CD4-positive, alpha-beta T cell (primary cell): ENCODE measurements around the gene MSMB. TPM values are rescaled to one million over a fixed set of nuclear protein-coding genes. Genes with fewer than 3 reads are reported as not detected.
"Not testable (repeated sequence)": the region's sequence is repeated elsewhere in the genome, so short reads cannot be mapped to it uniquely, and the experiment has no call there.

ENCODE experiments used
- ATAC-seq: fragments of 200-7000 bp; cut with Tn5 transposase; one replicate; pipeline ENCODE4 v1.10.0; 2022; ENCODE audit warnings: mild to moderate bottlenecking; ENCODE audit not compliant: poor library complexity
- CTCF ChIA-PET: fragments of 350-600 bp; sonication (Branson Sonifier 250); formaldehyde crosslinking; loops from one replicate; lab custom pipeline; 2021; ENCODE audit warnings: antibody characterized with exemption, inconsistent platforms; lab: Charles Lee
- POLR2A ChIA-PET: fragments of 350-600 bp; sonication (Branson Sonifier 250); formaldehyde crosslinking; loops from one replicate; lab custom pipeline; 2021; ENCODE audit warnings: antibody characterized with exemption, inconsistent platforms; lab: Charles Lee
- DNase-seq, 14 experiments: peaks; one replicate each; pipeline ENCODE4 v3.0.0-alpha.2; 2013 to 2020; ENCODE audit warnings: mixed read lengths in 2 of 14
- H3K27ac ChIP-seq, 2 donors: one replicate each; pipeline versions ENCODE4 v1.5.1 to v1.7.0; 2013; ENCODE audit warnings: low read length in 2 of 2, low read depth in 1 of 2, mild to moderate bottlenecking in 1 of 2
- H3K27me3 ChIP-seq, 2 experiments: 1 replicate in 1 of 2; 2 replicates in 1 of 2; pipeline versions ENCODE4 v1.6.1 to v1.7.0; 2013; ENCODE audit warnings: low read length in 2 of 2, control low read depth in 1 of 2, mild to moderate bottlenecking in 1 of 2, moderate library complexity in 1 of 2; ENCODE audit not compliant: insufficient read depth in 2 of 2, control insufficient read depth in 1 of 2
- H3K36me3 ChIP-seq: one replicate; pipeline ENCODE4 v1.6.1; 2013; ENCODE audit warnings: low read length, control low read depth; ENCODE audit not compliant: insufficient read depth
- H3K4me1 ChIP-seq: one replicate; pipeline ENCODE4 v1.6.1; 2013; ENCODE audit warnings: low read length, control low read depth; ENCODE audit not compliant: insufficient read depth
- H3K4me3 ChIP-seq: one replicate; pipeline ENCODE4 v1.5.1; 2013; ENCODE audit warnings: mild to moderate bottlenecking, low read length, moderate library complexity
- H3K9me3 ChIP-seq, 2 experiments: 1 replicate in 1 of 2; 2 replicates in 1 of 2; pipeline versions ENCODE4 v1.6.1 to v1.7.0; 2013; ENCODE audit warnings: low read length in 2 of 2, mild to moderate bottlenecking in 2 of 2, control low read depth in 1 of 2, moderate library complexity in 1 of 2; ENCODE audit not compliant: control insufficient read depth in 1 of 2, insufficient read depth in 1 of 2
- H3K27ac Mint-ChIP-seq: one replicate; pipeline ENCODE4 v1.8.0; 2020; ENCODE audit warnings: mixed read lengths
- H3K27me3 Mint-ChIP-seq: one replicate; pipeline ENCODE4 v1.8.0; 2021; ENCODE audit warnings: mixed read lengths
- H3K36me3 Mint-ChIP-seq: one replicate; pipeline ENCODE4 v1.8.0; 2021; ENCODE audit warnings: low read depth, mixed read lengths
- H3K4me1 Mint-ChIP-seq: one replicate; pipeline ENCODE4 v1.8.0; 2021; ENCODE audit warnings: low read depth, mixed read lengths
- H3K4me3 Mint-ChIP-seq: one replicate; pipeline ENCODE4 v1.8.0; 2020; ENCODE audit warnings: mild to moderate bottlenecking, mixed read lengths
- H3K9me3 Mint-ChIP-seq: one replicate; pipeline ENCODE4 v1.8.0; 2020; ENCODE audit warnings: mixed read lengths
- CTCF ChIP-seq: fragments of 200-600 bp; IDR thresholded peaks from one replicate; pipeline ENCODE4 v1.8.0; 2022; ENCODE audit warnings: antibody characterized with exemption, mild to moderate bottlenecking
- intact Hi-C, 2 experiments: fragments of 100-400 bp; cut with DNase I in 1 of 2; cut with micrococcal nuclease in 1 of 2; formaldehyde crosslinking; loops; one replicate each; pipeline versions ENCODE4 v1.15.1 to v1.9.0; 2023 to 2025; cut with DNase I, micrococcal nuclease
- total RNA-seq, 174 experiments: library from RNA in 2 of 174; stranded (reverse) in 2 of 174; gene quantifications; one replicate each; pipeline ENCODE4 v1.2.3 and lab custom pipeline; 2021 to 2026

MSMB gene
- total RNA-seq, 2 experiments from 2014 or later: not detected

DNA sequence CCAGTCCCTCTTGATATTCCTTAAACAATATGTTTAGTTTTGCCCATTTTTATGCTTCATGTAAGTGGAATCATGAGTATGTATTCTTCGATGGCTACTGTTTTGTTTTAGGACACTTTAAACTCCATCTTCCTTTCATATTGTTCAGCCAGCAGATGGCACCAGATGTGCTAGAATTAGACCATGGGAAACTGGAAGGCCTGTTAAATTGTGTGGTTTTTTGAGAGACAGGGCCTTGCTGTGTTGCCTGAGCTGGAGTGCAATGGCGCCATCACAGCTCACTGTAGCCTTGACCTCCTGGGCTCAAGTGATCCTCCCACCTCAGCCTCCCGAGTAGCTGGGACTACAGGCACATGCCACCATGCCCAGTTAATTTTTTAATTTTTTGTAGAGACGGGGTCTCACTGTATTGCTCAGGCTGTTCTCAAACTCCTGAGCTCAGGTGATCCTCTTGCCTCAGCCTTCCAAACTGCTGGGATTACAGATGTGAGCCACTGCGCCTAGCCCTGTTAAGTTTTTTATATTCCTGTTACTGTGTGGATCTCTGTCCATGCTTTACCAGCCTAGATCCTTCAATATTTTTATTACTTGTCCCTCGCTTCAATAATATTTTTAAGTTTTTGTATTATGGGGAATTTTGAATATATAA, 62.4 kb downstream of the MSMB start:
- peaks cover 13% of the 10 kb centered on the region for H3K36me3 ChIP-seq
- H3K27me3 ChIP-seq, H3K4me3 ChIP-seq, H3K4me1 Mint-ChIP-seq, H3K4me3 Mint-ChIP-seq, H3K4me1 ChIP-seq, H3K9me3 ChIP-seq, H3K27ac Mint-ChIP-seq, H3K9me3 Mint-ChIP-seq, H3K27ac ChIP-seq, POLR2A ChIA-PET, H3K27me3 Mint-ChIP-seq: not testable (repeated sequence)
- H3K36me3 Mint-ChIP-seq: peaks cover 47% of the 10 kb centered on the region
- DNase-seq (peak in 10 of 14 experiments; percentile 12 to 72 (median 42)), ATAC-seq (peak; percentile 78)
- peak; percentile 41 for TF ChIP-seq CTCF
- CTCF ChIA-PET: interaction anchor here (1.6 kb wide), 1 partner anchor 40 kb away, joined by 3 read pairs; no protein-coding TSS in a partner anchor
- intact Hi-C loops: loop anchor here in 1 of 2 experiments (1.0 kb wide), 1 partner anchor 45 kb away; no protein-coding TSS in a partner anchor

Other genes with a start within 250 kb of the MSMB start
- gene AGAP4, start 198.8 kb downstream of the MSMB start, total RNA-seq: 10 to 100 TPM; 23.9 to 24.8 TPM
- 10 to 100 TPM; 32.2 to 32.9 TPM for gene TIMM23, start 73.8 kb downstream of the MSMB start, total RNA-seq
- 10 to 100 TPM; 41.0 to 42.9 TPM for gene NCOA4, start 15.6 kb downstream of the MSMB start, total RNA-seq
- gene ANTXRL, start 240.7 kb upstream of the MSMB start, total RNA-seq: not detected